Measurements from ENCODE around the gene RYR3.

RYR3 gene

GRCh38 chr15:33730815-33731214, 420.0 kb downstream of the RYR3 start:
- DNase-seq, result no peak

DNA sequence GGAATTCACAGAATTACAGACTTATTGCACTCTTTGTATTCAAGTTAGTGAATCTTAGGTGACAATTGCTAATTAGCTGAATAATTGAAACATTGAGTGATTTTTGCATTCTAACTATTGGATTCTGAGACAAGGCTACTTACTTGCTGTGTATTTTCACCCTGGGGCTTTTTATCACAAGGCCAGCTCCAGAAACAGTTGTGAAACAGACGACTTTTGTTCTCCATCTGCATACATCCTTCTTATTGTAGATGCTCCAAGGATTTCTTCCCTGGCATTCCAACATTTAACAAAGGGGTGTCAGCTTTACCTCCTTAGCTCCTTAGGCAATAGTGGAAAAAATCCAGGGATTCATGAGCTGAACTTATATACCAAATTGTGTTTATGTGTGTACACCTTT, 424.4 kb downstream of the RYR3 start:
- DNase-seq, result no peak

DNA sequence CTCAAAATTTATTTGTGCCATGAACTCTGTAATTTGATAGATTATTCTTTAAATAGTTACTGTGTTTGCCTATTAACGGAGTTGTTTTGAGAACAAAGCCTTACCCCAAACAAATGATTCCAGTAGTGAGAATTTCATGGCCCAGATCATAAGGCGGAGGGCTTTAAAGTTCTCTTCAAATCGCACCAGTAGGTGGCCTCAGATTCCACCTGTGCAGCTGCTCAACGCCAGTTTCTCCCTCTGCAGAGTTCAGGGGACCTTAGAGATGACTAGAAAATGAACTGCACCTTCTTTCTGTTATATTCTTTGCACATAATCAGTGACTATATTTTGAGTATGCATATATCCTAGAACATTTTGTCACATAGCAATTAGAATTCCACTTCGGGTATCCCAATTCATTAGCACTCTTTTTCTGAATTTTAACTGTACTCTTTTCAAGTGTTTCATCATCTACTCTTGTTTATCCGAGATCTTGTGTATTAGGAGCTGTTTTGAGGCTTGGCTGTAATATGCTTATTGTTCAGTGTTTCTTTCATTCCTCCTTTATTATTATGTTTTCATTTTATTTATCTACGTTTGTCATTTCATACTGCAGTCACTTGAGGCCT, 425.0 kb downstream of the RYR3 start:
- DNase-seq, result peak; percentile 17

DNA sequence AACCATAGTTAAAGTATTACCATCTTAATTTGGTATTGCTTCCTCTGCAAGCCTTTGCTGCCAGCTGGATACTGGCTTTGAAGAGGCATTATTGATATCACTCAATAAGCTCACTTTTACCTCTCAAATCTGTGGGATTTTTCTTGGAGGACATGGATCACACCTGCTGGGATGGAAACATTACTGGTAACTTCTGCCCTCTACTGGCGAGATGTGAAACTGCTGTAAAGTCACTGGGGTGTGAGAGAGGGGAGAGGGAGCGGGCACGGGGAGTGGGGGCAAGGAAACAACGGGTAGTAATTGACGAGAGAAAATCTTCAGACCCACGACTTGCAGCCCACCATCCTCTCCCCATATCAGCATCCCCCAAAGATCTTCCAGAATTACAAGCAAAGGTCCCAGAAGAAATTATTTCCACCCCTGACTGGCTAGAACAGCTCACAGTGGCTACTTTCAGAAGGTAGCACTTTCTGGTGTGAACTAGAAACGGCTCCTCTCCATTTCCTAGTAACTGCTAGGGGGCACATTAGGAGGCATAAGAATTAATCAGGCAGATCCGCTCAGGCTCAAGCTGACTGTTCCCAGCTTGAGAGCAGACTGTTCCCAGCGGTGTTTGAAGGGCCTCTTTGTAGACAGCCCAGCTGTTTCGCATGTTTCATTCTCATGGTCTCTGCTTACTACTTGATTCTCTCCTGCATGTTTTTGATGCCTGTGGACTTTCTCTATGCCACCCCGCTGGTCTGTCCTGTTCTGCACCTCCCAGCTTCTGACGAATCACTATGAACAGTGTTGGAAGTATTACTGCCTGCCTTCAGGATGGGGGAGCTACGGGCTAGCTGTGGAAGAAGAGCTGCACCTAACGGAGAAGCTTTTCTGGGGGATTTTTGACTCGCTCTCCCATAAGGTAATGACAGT, 427.2 kb downstream of the RYR3 start:
- peak; percentile 8 for DNase-seq

DNA sequence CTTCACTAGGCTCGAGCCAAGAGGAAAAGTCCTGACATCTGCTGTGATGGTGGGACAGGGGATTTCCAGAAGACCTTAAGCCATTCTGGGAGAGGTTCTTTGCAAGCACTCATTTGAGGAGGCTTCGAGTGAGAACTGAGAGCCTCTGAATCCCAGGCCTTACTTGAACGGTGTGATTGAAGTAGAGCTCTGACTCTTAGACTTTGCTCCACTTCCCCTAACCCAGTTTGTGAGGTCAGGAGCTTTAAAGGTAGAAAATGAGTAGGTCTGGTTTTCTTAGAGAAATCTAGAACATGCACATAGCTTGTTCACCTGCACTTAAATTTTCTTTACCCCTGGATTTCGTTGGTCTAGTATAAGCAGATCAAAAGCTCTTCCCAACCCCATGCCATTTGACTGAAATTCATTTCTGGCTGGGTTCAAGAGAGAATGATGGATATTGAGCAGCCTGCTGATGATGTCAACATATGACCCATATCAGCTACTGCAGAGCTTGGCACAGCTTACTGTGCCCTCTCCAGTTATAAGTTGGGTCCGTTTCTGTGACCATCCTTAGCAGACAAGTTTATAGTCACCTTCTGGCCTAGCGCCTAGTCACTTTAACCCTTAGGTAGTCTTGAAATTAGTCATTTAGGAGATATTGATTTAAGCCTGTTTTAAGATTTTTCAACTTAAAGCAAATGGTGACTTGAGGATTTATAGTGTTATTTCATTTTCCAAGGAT, 428.3 kb downstream of the RYR3 start:
- DNase-seq, result no peak

- no peak for DNase-seq
Observed at GRCh38 chr15:33742306-33742705, 431.5 kb downstream of the RYR3 start.

GRCh38 chr15:33742800-33743199, 432.0 kb downstream of the RYR3 start:
- DNase-seq, result no peak

GRCh38 chr15:33746203-33746602, 435.4 kb downstream of the RYR3 start:
- no peak for DNase-seq

DNA sequence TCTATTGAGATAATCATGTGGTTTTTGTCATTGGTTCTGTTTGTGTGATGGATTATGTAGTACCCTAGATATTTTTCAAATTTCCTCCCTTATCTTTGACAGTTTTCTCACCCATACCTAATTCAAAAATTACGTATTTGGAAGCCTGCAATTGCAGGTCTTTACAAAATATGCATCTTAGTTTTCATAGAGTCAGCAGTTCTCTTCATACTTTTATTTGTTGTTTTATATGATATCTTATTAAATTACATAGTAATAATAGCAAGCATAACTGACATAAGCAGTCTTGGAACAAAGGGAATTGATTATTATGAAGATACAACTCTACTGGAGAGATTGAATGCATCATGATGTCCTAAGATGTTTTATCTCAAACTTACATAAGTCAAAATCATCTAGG, 442.2 kb downstream of the RYR3 start:
- no peak for DNase-seq

GRCh38 chr15:33754242-33754641, 443.5 kb downstream of the RYR3 start:
- no peak for DNase-seq

- DNase-seq, result no peak
Observed at GRCh38 chr15:33756961-33757360, 446.2 kb downstream of the RYR3 start.

- DNase-seq, result no peak
Observed at GRCh38 chr15:33757516-33758232, 446.9 kb downstream of the RYR3 start.

DNA sequence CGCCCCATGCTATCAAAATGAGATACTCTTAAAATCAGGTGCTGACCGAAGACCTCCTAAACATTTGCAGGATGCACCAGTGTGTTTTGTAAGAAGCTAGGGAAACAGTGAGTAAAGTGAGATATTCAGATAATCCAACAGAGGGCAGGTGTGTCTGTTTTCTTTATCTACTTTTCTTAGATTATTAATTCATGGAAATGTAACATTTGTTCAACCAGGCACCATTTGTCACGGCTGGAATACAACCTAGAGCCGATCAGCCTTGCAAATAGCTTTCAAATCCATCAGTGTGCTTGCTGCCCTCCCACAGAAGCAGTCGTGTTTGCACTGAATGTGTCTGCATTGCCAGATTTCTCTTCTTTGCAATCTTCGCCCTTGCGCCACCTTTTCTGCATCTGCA, 455.6 kb downstream of the RYR3 start:
- no peak for DNase-seq

DNA sequence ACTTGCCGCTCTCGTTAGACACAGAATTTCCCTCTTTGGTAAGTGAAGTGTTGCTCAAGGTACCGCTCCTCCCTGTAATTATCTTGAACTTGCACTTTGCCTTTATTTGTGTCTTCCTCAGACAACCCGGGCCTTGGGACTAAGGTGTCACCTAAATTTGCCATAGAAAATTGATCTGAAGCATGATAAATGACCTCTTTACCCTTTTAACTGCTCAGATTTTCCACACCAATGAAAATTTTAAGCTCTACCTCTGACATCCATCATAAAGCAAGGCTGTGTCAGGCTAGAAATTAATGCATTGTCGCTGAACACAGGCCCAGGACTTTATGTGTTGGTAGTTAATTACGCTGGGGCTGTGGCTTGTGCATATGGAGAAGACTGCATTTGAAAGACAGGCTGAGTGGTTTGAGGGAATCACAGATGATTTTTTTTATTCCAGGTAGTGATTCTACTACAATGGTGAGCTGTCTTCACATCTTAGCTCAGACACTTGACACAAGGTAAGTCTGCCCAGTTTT, 458.0 kb downstream of the RYR3 start:
- DNase-seq, result no peak

GRCh38 chr15:33773969-33774368, 463.2 kb downstream of the RYR3 start:
- no peak for DNase-seq

DNA sequence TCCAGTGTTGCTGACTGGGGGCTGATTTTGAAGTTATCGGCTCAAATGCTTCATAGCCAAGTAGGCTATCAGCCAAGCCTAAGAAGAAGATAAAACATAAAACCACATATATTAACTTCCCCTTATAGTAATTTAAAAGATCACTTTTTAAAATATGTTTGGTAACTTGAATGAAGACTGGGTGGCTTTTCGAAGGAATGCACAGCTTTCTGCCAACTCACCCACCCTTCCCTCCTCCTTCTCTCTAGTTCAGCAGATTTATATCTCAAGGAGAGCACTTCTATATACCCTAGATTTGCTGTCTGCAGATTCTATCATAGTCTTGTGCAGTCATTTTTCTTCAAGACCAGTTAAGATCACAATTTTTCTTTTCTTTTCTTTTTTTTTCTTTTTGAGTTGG, 468.1 kb downstream of the RYR3 start:
- DNase-seq, result no peak

GRCh38 chr15:33780011-33780768, 469.4 kb downstream of the RYR3 start:
- DNase-seq, result no peak

- no peak for DNase-seq
Observed at GRCh38 chr15:33782966-33783365, 472.2 kb downstream of the RYR3 start.

GRCh38 chr15:33785366-33785765, 474.6 kb downstream of the RYR3 start:
- DNase-seq, result no peak

DNA sequence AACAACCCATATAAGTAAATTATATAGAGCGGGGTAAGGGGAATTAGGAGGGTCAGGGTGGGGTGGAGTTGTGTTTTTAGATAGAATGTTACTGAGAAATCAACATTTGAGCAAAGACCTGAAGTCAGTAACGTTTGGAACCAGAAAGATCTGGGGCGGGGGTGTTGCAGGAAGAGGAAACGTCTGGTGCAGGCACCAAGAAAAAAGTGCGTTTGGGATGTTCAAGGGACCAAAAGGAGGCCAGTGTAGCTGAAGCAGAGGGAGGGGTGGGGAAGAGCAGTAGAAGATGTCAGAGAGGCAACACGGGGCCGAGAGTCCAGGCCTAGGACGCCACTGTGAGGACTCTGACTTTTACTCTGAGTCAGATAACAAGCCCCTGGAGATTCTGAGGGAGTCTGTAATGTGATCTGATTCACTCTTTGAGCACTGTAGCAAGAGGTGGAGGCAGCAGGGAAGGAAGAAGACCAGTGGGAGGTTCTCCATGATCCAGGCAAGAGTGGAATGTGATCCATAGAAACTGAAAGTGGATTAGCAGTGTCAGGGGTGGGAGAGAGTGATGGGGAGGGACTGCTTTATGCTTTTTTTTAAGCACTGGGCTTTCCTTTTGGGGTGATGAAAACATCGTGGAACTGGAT, 478.3 kb downstream of the RYR3 start:
- DNase-seq, result no peak

DNA sequence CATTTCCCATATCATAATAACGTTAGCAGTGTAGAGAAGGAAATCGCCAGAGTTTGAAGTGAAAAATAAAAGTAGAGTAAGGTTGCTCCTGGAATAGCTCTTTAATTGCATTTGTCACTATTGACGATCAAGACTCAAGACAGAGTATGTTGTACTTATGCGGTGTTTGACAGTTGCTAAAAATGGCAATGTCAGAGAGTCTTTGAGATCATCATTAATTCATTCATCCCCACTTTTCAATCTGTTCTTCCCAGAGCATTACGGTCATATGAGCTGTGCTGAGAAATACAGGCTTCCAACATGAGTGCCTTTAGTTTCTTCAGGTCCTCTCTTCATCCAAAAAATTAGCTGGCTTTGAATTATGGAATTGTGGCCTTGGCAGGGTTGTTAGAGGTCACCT, 483.7 kb downstream of the RYR3 start:
- DNase-seq, result no peak

DNA sequence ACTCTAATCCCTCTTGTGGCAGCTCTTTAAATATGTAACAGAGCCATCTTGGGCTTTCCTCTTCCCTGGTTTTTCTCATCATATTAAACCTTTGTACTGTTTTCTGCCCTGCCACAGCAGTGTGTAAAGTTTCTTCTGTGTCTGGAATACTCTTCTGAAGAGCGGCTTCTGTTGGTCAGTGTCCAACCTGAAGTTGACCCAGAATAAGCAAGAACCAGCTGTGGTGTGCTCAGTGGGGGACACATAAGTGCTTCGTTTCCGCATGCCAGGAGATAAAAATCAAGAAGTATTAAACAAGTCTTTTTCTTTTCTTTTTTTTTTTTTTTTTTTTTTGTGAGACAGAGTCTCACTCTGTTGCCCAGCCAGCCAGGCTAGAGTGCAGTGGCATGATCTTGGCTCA, 484.3 kb downstream of the RYR3 start:
- no peak for DNase-seq

Data from NCI-H748 treated with DMSO at 0.1 percent for 48 hours (cell line).